H9 (cell line): Measurements from ENCODE around the gene ZBTB20. TPM values are rescaled to one million over a fixed set of nuclear protein-coding genes. Genes with fewer than 3 reads are reported as not detected.

Source experiments
- DNase-seq: peaks from one replicate; pipeline ENCODE4 v3.0.0-alpha.2; 2017
- H2AFZ ChIP-seq: one replicate; pipeline ENCODE4 v1.6.1; 2013; ENCODE audit warnings: mild to moderate bottlenecking, low read length, control low read depth, moderate library complexity
- H2AK5ac ChIP-seq: 2 replicates; pipeline ENCODE4 v1.6.1; 2013; ENCODE audit warnings: low read length, control low read depth, mixed read lengths; ENCODE audit not compliant: insufficient read length
- H2BK120ac ChIP-seq: one replicate; pipeline ENCODE4 v1.6.1; 2013; ENCODE audit warnings: low read depth, mild to moderate bottlenecking, low read length, control low read depth, inconsistent platforms; ENCODE audit not compliant: poor library complexity, severe bottlenecking
- H2BK12ac ChIP-seq: 2 replicates; pipeline ENCODE4 v1.6.1; 2013; ENCODE audit warnings: low read length, control low read depth, mixed read lengths, low read depth; ENCODE audit not compliant: insufficient read length
- H2BK15ac ChIP-seq: 2 replicates; pipeline ENCODE4 v1.6.1; 2013; ENCODE audit warnings: low read depth, low read length, control low read depth
- H2BK20ac ChIP-seq: one replicate; pipeline ENCODE4 v1.6.1; 2013; ENCODE audit warnings: low read depth, mild to moderate bottlenecking, low read length, control low read depth, inconsistent platforms; ENCODE audit not compliant: poor library complexity, severe bottlenecking
- H2BK5ac ChIP-seq: 2 replicates; pipeline ENCODE4 v1.6.1; 2013; ENCODE audit warnings: low read length, control low read depth, mixed read lengths; ENCODE audit not compliant: insufficient read length
- H3K14ac ChIP-seq: 2 replicates; pipeline ENCODE4 v1.6.1; 2013; ENCODE audit warnings: low read length, control low read depth; ENCODE audit not compliant: insufficient read depth
- H3K18ac ChIP-seq: 2 replicates; pipeline ENCODE4 v1.6.1; 2013; ENCODE audit warnings: low read depth, mild to moderate bottlenecking, mixed read lengths, low read length, control low read depth; ENCODE audit not compliant: insufficient read length
- H3K23ac ChIP-seq: 2 replicates; pipeline ENCODE4 v1.6.1; 2013; ENCODE audit warnings: low read length, control low read depth, mixed read lengths, low read depth; ENCODE audit not compliant: insufficient read length
- H3K23me2 ChIP-seq: 2 replicates; pipeline ENCODE4 v1.6.1; 2013; ENCODE audit warnings: low read depth, mild to moderate bottlenecking, mixed read lengths, low read length, control low read depth; ENCODE audit not compliant: insufficient read length, poor library complexity, severe bottlenecking
- H3K27ac ChIP-seq: 2 replicates; pipeline ENCODE4 v1.5.1; 2013; ENCODE audit warnings: low read length, control low read depth, mixed read lengths, low read depth; ENCODE audit not compliant: insufficient read length
- H3K27me3 ChIP-seq: 2 replicates; pipeline ENCODE4 v1.6.1; 2013; ENCODE audit warnings: low read length, control low read depth, inconsistent platforms; ENCODE audit not compliant: insufficient read depth
- H3K4ac ChIP-seq: 2 replicates; pipeline ENCODE4 v1.6.1; 2013; ENCODE audit warnings: low read depth, mild to moderate bottlenecking, control low read depth, inconsistent platforms, low read length, moderate library complexity
- H3K4me1 ChIP-seq: 2 replicates; pipeline ENCODE4 v1.6.1; 2013; ENCODE audit warnings: low read length, control low read depth, inconsistent platforms; ENCODE audit not compliant: insufficient read depth
- H3K4me2 ChIP-seq: 2 replicates; pipeline ENCODE4 v1.6.1; 2013; ENCODE audit warnings: low read length, control low read depth, mixed read lengths; ENCODE audit not compliant: insufficient read length, insufficient read depth
- H3K56ac ChIP-seq: 2 replicates; pipeline ENCODE4 v1.6.1; 2013; ENCODE audit warnings: low read depth, mild to moderate bottlenecking, mixed read lengths, low read length, control low read depth; ENCODE audit not compliant: insufficient read length
- H3K79me1 ChIP-seq: 2 replicates; pipeline ENCODE4 v1.6.1; 2013; ENCODE audit warnings: low read depth, mild to moderate bottlenecking, moderate library complexity, low read length, control low read depth, inconsistent platforms; ENCODE audit not compliant: insufficient read depth, poor library complexity, severe bottlenecking
- H3K79me2 ChIP-seq: 2 replicates; pipeline ENCODE4 v1.6.1; 2013; ENCODE audit warnings: low read length, control low read depth, inconsistent platforms; ENCODE audit not compliant: insufficient read depth
- H3K9ac ChIP-seq: 2 replicates; pipeline ENCODE4 v1.6.1; 2013; ENCODE audit warnings: low read length, control low read depth, mixed read lengths; ENCODE audit not compliant: insufficient read length; ENCODE audit errors: extremely low read depth
- H3K9me3 ChIP-seq: one replicate; pipeline ENCODE4 v1.6.1; 2013; ENCODE audit warnings: low read depth, low read length, inconsistent platforms; ENCODE audit not compliant: control insufficient read depth
- H3T11ph ChIP-seq: one replicate; pipeline ENCODE4 v1.6.1; 2013; ENCODE audit warnings: mild to moderate bottlenecking, low read length, control low read depth, inconsistent platforms
- H4K20me1 ChIP-seq: one replicate; pipeline ENCODE4 v1.6.1; 2013; ENCODE audit not compliant: control insufficient read depth, insufficient read length, insufficient read depth
- H4K5ac ChIP-seq: 2 replicates; pipeline ENCODE4 v1.6.1; 2013; ENCODE audit warnings: low read depth, mild to moderate bottlenecking, mixed read lengths, low read length, control low read depth; ENCODE audit not compliant: insufficient read length
- H4K8ac ChIP-seq: replicated peaks from 2 replicates; pipeline ENCODE4 v1.6.1; 2013; ENCODE audit warnings: low read length, control low read depth, mixed read lengths, low read depth; ENCODE audit not compliant: insufficient read length
- H4K91ac ChIP-seq: 2 replicates; pipeline ENCODE4 v1.6.1; 2013; ENCODE audit warnings: low read depth, mild to moderate bottlenecking, moderate library complexity, mixed read lengths, low read length, control low read depth; ENCODE audit not compliant: insufficient read length
- H3K27ac Mint-ChIP-seq, 3 experiments: 2 replicates in 2 of 3; 3 replicates in 1 of 3; pipeline ENCODE4 v1.8.0; 2020 to 2021; ENCODE audit warnings: mixed read lengths in 3 of 3, mild to moderate bottlenecking in 1 of 3, moderate library complexity in 1 of 3
- H3K27me3 Mint-ChIP-seq: 2 replicates; pipeline ENCODE4 v1.8.0; 2021; ENCODE audit warnings: low read depth, mild to moderate bottlenecking, moderate library complexity, mixed read lengths
- H3K36me3 Mint-ChIP-seq, 3 experiments: 2 replicates in 2 of 3; 3 replicates in 1 of 3; pipeline ENCODE4 v1.8.0; 2020 to 2021; ENCODE audit warnings: low read depth in 3 of 3, mixed read lengths in 3 of 3; ENCODE audit not compliant: insufficient read depth in 1 of 3
- H3K4me1 Mint-ChIP-seq, 2 experiments: 2 replicates each; pipeline ENCODE4 v1.8.0; 2020; ENCODE audit warnings: mixed read lengths in 2 of 2
- H3K4me3 Mint-ChIP-seq, 2 experiments: 2 replicates in 1 of 2; 3 replicates in 1 of 2; pipeline ENCODE4 v1.8.0; 2020 to 2021; ENCODE audit warnings: mild to moderate bottlenecking in 2 of 2, mixed read lengths in 2 of 2, moderate library complexity in 1 of 2
- H3K9me3 Mint-ChIP-seq, 2 experiments: 2 replicates in 1 of 2; 3 replicates in 1 of 2; pipeline ENCODE4 v1.8.0; 2020; ENCODE audit warnings: mild to moderate bottlenecking in 2 of 2, mixed read lengths in 2 of 2, moderate library complexity in 1 of 2
- CTCF ChIP-seq: fragments of 200-600 bp; sonication (generic); conservative IDR thresholded peaks from 3 replicates; pipeline ENCODE4 v1.8.0; 2021; ENCODE audit warnings: antibody characterized with exemption, mild to moderate bottlenecking
- WGBS: extraction: QIAGEN DNeasy Blood & Tissue Kit; methylation state at CpG from one replicate; pipeline ENCODE4 v1.1.7; 2013; ENCODE audit warnings: missing lambda C conversion rate, low lambda C conversion rate, mixed read lengths; ENCODE audit not compliant: insufficient read length; ENCODE audit errors: extremely low coverage; 5-methylcytosine and 5-hydroxymethylcytosine counted together
- total RNA-seq: library from RNA; stranded (reverse); gene quantifications from 2 replicates; pipeline ENCODE4 v1.2.1, GENCODE V29; 2021

Gene ZBTB20
- total RNA-seq, 1 experiment from 2014 or later: 0.70 TPM

GRCh38 chr3:114586119-114586518 is 561.0 kb downstream of the ZBTB20 start:
- H3K18ac ChIP-seq: no peak overlapping the region
- no peak for DNase-seq
- no peaks in the 10 kb centered on the region for H3K27me3 ChIP-seq
- H3K14ac ChIP-seq: no peak overlapping the region
- Mint-ChIP-seq H3K4me1 (peaks cover 23 to 32% of the 10 kb centered on the region in 2 experiments), H3K36me3 (no peaks in the 10 kb centered on the region), H3K4me3 (no peak overlapping the region), H3K27ac (no peak overlapping the region), H3K27me3 (no peaks in the 10 kb centered on the region), H3K9me3 (no peaks in the 10 kb centered on the region)
- no peak overlapping the region for H2BK120ac ChIP-seq
- no peak overlapping the region for H3K23ac ChIP-seq
- H3K27ac ChIP-seq: no peak overlapping the region
- H2BK12ac ChIP-seq: no peak overlapping the region
- H2BK20ac ChIP-seq: no peak overlapping the region
- H3K4ac ChIP-seq: no peak overlapping the region
- no peaks in the 10 kb centered on the region; the same call in 1 of the 2 replicates for H3K4me1 ChIP-seq
- H3T11ph ChIP-seq: no peak overlapping the region
- no peaks in the 10 kb centered on the region for H3K79me2 ChIP-seq
- H2BK15ac ChIP-seq: no peak overlapping the region
- H2AK5ac ChIP-seq: no peak overlapping the region
- H3K23me2 ChIP-seq: no peaks in the 10 kb centered on the region
- H3K56ac ChIP-seq: no peak overlapping the region
- H3K9me3 ChIP-seq: no peaks in the 10 kb centered on the region
- no peak overlapping the region for H2BK5ac ChIP-seq
- H4K8ac ChIP-seq: no peak overlapping the region
- H4K5ac ChIP-seq: no peak overlapping the region
- WGBS: no CpG with 5 or more reads among the region's 1 CpG
- H3K4me2 ChIP-seq: no peak overlapping the region
- no peak overlapping the region for H2AFZ ChIP-seq
- H4K91ac ChIP-seq: no peak overlapping the region
- H3K9ac ChIP-seq: no peak overlapping the region
- no peaks in the 10 kb centered on the region for H4K20me1 ChIP-seq
- TF ChIP-seq CTCF: no peak
- H3K79me1 ChIP-seq: no peaks in the 10 kb centered on the region
